HG02981 (cell line): ENCODE data around the gene ARFGAP3.
"Not testable (repeated sequence)": the region's sequence is repeated elsewhere in the genome, so short reads cannot be mapped to it uniquely, and the experiment has no call there.

ENCODE experiments used
- ATAC-seq: cut with Tn5 transposase; IDR thresholded peaks from one replicate; pipeline ENCODE4 v1.9.1; 2021; ENCODE audit warnings: mild to moderate bottlenecking, moderate library complexity; ENCODE audit not compliant: unreplicated experiment

ARFGAP3 gene

DNA sequence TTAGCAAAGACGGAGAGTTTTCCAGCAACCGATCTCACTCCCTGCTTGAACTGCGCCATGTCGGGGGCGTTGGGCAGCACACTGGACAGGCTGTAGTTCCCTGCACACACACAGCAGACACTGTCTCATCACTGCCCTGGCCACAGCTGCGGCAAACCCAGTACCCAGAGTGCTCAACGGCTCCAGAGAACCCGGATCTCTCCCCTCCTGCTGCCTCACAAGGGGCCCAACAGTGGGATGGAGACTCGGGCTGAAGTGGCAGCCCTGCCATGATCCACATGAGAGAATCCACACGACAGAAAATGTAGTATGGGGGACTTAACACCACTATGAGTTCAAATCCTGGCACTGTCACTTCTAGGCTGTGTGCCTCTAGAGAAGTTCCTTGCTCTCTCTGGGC, 58.0 kb downstream of the ARFGAP3 start:
- ATAC-seq = no peak

DNA sequence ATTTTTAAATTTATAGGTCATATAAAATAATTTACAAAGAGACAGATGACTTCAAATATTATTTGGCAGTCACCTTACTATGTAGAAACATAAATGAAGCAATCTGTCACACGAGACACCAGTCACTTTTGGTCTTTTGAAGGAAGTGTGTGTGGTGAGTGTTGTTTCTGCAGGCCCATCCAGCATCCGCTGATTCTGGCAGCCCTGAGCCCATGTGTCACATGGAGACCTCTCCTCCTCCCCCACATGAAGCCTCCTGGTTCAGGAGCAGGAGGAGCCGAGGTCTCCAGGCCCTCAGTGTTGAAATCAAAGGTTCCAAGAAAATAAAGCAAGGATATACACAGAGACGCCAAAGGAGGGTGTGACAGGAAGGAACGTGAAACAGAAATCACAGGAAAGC, 60.1 kb downstream of the ARFGAP3 start:
- ATAC-seq = no peak

DNA sequence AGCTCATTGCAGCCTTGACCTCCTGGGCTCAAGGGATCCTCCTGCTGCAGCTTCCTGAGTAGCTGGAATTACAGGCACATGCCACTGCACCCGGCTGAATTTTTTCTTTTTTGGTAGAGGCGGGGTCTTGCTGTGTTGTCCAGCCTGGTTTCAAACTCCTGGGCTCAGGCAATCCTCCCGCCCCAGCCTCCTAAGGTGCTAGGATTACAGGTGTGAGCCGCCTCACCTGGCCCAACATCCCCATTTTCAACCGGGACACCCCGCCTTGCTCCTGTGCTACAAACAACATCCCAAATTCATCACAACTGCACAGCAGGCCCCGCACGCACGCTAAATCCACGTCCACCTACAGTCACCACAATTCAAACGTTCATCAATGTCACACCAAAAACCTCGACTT, 61.0 kb downstream of the ARFGAP3 start:
- ATAC-seq = no peak

DNA sequence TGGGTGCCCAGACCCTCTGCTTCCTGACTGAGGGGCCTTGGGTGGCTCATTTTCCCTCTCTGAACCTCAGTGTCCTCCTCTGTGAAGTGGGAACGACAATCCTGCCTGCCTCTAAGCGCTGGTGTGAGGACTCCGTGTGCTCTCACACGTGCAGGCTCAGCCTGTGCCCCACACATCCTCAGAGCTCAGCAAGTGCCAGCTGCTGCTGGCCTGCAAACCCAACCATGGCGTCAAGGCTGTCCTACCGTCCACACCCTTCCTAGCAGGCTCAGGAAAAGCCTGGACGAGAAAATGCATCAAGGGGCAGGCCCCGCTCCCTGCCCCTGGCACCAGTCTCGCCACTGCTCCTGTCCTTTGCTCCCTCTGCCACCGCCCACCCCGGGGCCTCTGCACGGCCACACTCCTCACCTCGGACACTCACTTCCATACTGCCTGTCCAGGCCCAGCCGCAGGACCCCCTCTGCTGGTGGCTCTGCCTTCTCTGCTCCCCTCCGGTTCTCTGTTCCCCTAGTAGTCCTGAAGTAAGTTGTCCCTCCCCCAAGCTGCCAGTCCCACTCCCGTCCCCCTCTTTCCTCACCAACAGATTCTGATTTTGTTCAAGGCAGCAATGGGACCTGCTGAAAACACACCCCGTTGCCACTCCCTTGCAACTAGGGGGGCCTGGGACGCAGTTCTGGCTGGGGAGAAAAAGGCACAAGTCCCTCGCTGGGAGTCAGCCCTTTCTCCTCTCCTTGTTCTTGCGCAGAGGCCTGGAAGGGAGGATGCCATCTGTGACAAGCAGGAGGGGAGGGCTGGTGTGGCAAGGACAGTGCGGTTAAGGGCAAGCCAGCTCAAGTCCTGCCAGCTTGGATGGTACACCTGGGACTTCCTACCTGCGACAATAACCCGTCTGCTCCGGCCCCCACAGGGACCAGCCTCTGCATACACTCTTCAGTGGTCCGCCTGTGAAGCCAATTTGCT, 62.2 kb downstream of the ARFGAP3 start:
- no peak for ATAC-seq

DNA sequence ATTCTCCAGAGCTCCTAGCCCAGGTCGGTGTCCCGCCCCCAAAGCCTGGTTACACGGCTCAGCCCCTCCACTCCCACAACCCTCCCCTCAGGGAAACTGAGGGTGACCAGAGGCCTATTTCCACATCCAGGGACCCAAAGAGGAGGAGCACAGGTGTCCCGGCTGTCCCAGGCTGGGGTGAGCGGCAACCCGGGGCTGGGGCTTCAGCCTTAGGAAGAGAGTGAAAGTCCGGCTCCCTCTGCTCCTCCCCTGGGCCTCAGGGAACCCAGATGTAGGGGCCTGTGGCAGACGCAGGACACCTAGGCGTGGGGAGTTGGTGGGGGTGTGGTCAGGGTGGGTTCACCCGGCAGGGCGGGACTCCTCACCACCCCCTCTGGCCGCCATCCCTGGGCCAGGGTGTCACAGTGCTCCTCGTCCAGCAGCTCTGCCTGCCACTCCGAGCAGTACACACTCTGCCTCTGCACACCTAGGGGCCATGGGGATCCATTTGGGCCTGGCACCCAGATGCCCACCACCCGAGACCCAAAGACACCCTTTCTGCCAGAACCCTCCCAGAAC, 63.1 kb downstream of the ARFGAP3 start:
- ATAC-seq = no peak

DNA sequence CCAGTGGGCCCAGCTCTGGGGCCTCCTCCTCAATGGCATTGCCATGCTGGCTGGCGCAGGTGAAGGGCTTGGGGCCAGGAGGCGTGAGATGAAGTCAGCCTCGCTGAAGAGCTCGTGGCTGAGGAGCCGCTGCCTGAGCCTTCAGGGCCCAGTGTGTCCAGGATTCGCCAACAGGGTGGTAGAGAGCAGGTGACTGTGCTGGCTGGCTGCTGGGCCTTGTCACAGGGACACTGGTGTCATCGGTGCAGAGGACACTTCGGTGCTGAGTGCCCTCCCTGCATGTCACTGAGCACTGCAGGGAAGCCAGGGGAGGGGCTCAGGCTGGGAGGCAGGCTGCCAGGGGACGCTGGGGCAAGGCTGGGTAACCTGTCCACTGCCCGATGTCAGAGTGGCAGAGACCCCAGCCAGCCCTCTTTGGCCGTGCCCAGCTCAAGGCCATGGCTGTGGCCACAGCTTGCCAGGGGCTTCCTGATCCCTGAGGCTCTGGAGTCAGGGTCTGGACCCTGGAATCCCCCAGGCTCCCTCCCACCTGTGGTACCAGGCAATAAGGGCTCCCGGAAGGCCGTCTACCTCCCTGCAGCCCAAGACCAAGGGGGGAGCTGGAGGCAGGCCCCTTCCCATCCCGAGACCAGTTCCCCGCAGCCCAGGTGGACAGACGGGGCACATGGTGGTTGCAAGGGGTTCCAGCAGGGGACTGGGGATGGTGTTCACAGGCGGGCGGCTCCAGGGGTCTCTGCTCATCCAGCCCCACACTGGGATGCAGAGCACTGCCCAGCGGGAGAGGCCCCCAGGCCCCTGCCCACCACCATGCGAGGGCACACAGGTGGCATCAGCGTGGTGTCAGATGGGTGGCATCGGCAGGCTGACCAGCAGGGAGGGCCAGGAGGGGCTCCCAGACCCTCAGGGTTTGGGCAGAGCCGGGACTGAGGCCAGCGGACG, 63.9 kb downstream of the ARFGAP3 start:
- no peak for ATAC-seq

DNA sequence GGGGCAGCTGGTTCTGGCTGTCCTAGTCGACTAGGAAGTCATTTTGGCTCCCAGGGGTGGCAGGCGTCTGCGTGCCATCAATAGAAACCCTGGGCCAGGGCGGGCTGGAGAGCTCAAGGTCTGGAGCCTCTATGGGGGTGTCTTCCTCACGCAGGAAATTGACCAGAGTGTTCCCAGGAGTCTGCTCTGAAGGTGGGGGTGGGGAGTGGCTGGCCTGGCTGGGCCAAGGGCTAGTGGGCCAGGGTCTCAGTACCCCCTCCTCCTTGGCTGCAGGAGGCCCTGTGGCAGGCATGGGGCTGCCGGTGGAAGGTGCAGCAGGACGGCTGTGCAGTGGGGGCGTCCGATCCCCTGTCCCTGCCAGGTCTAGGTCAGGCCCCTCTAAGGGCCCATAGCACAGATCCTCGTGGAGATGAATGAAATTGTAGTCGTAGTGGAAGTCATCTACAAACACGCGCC, 64.6 kb downstream of the ARFGAP3 start:
- no peak for ATAC-seq

DNA sequence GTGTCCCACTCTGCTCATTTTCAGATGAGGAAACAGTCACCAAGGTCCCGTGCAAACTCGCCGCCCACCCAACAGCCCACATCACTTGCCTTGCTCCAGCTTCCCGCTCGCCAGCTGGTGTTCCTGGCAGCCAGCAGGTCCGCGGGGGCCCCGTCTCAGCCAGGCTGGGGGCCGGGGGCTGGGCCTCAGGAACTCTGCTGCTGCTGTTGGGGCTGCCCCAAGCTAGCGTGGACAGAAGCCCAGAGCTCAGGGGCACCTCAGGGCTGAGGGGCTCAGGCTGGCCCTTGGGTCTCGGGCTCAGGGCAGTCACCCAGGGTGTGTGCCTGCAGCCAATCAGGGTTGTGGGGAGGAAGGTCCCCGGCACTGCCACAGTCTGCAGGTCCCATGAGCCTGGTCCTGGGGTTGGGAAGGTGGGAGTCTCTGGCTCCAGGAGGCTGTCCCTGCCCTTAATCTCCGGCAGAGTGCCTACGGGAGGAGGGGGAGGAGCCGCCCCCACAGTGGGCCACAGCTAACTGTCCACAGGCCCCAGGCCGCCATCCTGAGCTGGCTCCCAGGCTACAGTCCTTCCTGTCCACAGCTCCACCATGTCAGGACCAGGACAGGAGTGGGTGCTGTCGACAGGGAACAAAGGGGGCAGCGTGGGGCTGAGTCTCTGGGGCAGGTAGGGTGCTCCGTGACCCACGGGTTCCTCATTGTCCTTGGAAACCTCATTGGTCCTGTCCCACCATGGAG, 65.2 kb downstream of the ARFGAP3 start:
- no peak for ATAC-seq

DNA sequence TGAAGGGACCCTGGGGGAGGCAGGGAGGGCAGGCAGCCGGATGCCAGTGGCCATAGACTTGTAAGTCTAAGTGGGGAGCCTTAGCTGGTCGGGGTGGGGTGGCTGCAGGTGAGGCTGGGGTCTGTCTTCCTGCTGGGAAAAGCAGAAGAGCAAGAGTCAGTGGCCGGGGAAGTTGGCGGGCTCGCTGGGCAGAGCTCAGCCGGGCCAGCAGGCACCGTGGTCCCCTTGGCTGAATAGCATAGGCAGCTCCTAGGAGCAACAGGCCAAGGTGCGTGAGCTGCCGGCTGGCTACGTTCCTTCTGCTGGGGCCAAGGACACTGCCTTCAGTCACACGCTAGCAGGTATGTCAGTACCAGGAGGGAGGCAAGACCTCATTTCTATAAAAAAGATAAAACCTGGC, 68.6 kb downstream of the ARFGAP3 start:
- no peak for ATAC-seq

DNA sequence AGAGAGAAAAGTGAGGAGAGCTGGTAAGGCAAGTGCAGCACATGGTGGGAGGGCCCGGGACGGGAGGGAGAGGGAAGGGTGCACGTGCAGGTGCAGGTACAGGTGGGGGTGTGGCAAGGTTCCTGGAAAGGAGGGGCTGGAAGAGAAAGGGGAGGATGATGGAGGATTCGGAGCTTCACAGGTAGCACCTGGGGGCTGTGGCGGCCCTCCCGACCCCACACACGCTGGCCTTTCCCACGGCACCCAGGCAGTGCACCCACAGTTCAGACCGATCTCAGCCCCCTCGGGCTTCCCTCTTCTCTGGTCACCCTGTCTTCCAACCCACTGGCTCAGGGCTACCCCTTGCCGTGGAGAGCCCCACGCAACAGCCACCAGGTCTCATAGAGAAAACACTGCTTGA, 69.1 kb downstream of the ARFGAP3 start:
- no peak for ATAC-seq

DNA sequence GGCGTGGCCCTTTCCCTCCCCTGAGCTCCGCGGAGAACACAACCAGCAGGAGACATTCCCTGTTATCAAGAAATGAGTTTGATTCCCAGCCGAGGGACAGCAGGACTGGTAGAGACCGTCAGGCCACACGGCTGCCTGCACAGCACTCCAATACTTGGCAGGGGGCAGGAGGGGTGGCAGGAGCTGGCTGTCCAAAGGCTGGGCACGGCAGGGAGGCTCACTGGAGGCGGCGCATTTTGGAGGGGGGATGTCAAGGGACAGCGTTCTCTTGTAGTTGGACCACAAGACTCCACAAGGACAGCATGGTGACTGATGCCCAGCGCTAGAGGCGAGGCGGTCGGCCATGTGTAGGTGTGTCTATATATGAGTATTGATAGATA, 69.7 kb downstream of the ARFGAP3 start:
- no peak for ATAC-seq

DNA sequence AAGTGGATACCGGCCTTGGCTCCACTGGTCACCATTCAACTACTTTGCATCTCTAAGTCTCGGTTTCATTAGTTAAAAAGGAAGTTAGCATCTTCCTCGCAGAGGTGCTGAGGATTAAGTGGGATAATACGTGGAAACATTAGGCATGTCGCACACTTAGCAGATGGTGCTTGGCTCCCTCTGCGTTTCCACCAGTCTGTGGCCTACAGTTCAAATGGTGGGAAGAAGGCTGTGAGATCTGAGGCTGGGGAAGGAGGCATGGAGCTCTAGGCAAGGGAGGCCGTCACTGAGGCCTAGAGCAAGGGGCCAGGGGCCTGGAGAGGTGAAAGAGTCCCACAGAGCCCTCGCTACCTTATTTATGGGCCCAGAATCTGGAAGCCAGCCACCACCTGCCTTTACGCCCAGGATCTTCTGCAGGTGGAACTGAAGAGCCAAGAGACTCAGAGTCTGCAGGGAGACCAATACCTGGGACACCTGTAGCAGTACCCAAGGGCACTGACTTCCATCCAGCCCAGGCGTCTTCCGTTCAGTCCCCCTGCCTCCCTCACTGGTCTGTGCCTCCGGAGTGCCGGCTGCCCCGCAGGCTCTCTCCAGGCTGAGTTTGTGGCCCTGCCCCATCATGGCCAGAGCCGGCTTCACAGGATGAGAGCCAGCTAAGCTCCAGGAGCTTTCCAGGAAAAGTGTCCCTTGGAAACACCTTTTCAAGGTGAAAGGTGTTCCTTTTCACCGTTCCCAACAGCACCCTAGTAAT, 70.3 kb downstream of the ARFGAP3 start:
- ATAC-seq = no peak

DNA sequence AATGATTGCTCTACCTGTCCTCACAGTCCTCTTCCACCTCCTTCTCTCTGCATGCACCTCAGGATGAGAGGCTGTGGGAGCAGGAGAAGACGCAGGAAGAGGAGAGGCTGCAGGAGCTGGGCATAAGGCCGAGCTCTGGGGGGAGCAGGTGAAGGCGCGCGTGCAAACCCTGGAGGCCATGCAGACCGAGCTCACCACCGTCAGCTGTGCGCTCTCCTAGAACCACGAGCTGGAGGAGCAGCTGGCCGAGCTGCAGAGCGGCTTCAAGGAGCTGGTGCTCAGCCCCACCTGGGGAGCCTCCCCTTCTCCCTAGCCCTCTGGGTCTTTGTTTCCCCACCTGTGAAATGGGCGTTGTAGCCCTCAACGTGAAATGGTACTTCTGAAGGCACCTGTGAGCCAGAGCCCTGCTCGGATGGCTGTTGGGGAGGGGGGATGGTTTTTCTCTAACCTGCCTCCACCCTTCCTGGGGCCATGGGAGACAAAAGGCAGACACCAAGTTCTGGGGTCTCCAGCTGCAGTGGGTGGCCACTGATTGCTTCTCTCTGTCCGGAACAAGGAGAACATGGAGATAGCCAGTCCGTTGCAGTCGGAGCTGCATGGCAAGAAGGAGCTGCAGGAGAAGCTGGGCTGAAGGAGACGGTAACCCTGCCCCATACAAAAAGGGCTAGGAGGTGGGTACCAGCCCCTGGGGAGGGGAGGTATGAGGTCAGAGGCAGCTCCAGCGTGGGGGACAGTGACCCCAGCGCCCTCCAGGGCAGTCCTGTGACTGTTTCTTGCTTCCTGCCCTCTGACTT, 71.2 kb downstream of the ARFGAP3 start:
- ATAC-seq = no peak

DNA sequence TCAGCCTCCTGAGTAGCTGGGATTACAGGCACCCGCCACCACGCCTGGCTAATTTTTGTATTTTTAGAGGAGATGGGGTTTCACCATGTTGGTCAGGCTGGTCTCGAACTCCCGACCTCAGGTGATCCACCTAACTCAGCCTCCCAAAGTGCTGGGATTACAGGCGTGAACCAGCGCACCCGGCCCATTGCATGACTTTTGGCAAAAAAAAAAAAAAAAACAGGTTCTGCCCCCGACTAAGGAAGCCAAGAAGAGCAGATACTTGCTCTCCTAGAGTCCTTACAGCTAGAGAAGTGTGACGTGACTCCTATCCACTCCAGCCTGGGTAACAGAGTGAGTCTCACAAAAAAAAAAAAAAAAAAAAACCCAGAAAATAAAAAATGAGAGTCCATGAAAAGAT, 74.8 kb downstream of the ARFGAP3 start:
- ATAC-seq = not testable (repeated sequence)

DNA sequence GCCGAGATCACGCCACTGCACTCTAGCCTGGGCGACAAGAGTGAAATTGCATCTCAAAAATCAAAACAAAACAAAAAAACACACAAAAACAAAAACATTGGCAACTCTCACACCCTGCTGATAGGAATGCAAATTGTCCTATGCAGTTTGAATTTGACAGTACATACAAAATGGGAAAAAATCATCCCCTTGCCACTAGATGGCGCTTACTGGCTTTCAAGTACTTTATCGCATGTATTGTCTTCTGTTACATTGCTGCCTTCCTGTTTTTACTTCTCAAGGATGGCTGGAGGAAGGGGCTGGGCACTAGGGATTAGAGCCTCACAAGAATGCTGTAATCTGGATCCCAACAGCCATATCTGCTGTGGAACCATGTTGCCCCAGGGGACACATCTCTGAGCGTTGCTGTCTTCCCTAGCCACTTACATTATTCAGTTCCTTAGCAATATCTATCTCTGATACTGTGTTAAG, 77.0 kb downstream of the ARFGAP3 start:
- no peak for ATAC-seq

DNA sequence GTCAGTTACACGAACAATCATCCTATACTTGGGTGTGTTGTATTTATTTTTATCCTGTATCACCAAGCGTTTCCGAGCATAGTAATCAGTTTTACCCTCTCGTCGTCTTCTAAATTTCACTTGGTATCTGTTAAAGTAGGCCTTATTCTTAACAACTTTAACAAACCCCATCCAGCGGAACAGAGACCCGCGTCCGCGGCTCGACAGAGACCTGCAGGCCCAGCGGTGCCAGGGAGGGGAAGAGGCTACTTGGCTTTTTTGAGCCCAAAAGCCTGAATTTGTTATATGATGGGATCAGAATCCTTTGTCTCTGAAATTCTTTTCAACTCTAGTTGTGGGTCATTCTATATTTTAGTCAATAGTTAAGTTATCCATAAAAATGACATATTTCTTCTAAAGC, 79.9 kb downstream of the ARFGAP3 start:
- no peak for ATAC-seq

DNA sequence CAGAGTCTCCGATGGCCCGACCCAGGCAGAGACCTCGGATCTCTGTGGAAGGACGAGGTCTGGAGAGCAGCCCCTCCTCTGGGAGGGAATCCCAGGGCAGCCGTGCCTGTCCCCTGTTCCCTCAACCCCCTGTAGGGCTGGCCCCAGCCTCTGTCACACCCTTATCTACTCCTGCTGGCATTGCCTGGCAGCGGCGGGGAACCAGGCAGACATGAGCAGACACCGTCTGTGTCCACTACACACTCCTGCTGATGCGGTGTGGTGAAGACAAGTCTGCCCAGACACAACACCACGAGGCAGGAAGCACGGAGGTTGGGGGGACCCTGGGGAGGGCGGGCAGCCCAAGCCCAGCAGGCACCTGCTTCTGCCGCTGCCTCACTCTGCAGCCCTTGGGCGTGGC, 83.9 kb downstream of the ARFGAP3 start:
- no peak for ATAC-seq

DNA sequence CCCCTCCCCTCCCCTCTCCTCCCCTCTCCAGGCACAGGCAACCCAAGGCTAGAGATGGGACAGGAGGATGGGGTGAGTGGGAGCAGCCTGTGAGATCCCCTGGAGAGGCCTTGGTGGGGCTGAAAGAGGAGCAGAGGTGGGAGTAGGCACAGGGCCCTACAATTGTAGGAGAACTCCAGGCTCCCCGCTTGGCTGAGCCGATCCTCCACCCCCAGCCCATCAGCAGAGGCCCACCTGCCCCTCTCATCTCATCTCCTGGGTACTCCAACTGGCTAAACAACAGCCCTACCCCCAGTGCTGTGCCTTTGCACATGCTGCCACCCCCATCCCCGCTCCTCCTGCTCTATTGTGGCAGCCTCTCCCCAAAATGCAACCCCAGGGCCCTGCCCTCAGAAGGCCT, 84.4 kb downstream of the ARFGAP3 start:
- ATAC-seq = no peak
